ENCODE results near the gene CNTN3.

- TF ChIP-seq CTCF (IDR thresholded peaks at IDR 0.05) (no peak), EP300 (IDR thresholded peaks at IDR 0.05) (no peak)
Measured at GRCh38 chr3:74614107-74614967, at the start of gene CNTN3.
